GM13976 (cell line): ENCODE results near the gene PACRG.

Source experiments
- DNase-seq: peaks from one replicate; pipeline ENCODE4 v3.0.0; 2012; ENCODE audit warnings: low spot score
- CTCF ChIP-seq: IDR thresholded peaks from 2 replicates; pipeline ENCODE4 v1.5.1; 2012; ENCODE audit warnings: borderline replicate concordance, mild to moderate bottlenecking; ENCODE audit not compliant: insufficient read depth; ENCODE audit errors: extremely low read depth, missing control alignments, control extremely low read depth
- in situ Hi-C: fragments of 300-500 bp; cut with MboI; formaldehyde crosslinking; loops from one replicate; pipeline ENCODE4 v1.12.0; 2022; ENCODE audit warnings: low sequenced_read_pairs, mixed read lengths, inconsistent platforms; ENCODE audit not compliant: unreplicated experiment

Gene PACRG

GRCh38 chr6:163318071-163318786 is 590.5 kb downstream of the PACRG start:
- TF ChIP-seq CTCF: no peak
- in situ Hi-C loops: no loop called here
- DNase-seq: no peak

- TF ChIP-seq CTCF: no peak
- in situ Hi-C loops: no loop called here
- no peak for DNase-seq
These were observed 592.0 kb downstream of the PACRG start for GRCh38 chr6:163319609-163320366.

- TF ChIP-seq CTCF: no peak
- no peak for DNase-seq
- in situ Hi-C loops: no loop called here
These were observed 592.6 kb downstream of the PACRG start for GRCh38 chr6:163320402-163320801.

- no peak for TF ChIP-seq CTCF
- DNase-seq: no peak
- in situ Hi-C loops: no loop called here
These were observed 593.0 kb downstream of the PACRG start for GRCh38 chr6:163320804-163321203.

GRCh38 chr6:163321717-163322116 is 593.9 kb downstream of the PACRG start:
- in situ Hi-C loops: no loop called here
- no peak for DNase-seq
- TF ChIP-seq CTCF: no peak

GRCh38 chr6:163323274-163323673 is 595.5 kb downstream of the PACRG start:
- in situ Hi-C loops: no loop called here
- no peak for TF ChIP-seq CTCF

More at GRCh38 chr6:163323274-163323673, 595.5 kb downstream of the PACRG start:
- DNase-seq: no peak
